Body of pancreas (tissue), 4 donors: Measurements from ENCODE around the gene SLFN12L.

ENCODE experiments used
- POLR2A ChIP-seq, 3 donors: fragments of 450-650 bp; IDR thresholded peaks; one replicate each; pipeline ENCODE4 v1.6.1; 2016; ENCODE audit warnings: antibody characterized with exemption in 3 of 3, mild to moderate bottlenecking in 2 of 3
- TF ChIP-seq, protein P1 (sequence below), 7 experiments: fragments of 450-650 bp in 4 of 7; fragments of 200-600 bp in 3 of 7; sonication (generic) in 3 of 7; IDR thresholded peaks; one replicate each; pipeline ENCODE4 v1.5.1; 2016 to 2019; ENCODE audit warnings: antibody characterized with exemption in 7 of 7

DNA sequence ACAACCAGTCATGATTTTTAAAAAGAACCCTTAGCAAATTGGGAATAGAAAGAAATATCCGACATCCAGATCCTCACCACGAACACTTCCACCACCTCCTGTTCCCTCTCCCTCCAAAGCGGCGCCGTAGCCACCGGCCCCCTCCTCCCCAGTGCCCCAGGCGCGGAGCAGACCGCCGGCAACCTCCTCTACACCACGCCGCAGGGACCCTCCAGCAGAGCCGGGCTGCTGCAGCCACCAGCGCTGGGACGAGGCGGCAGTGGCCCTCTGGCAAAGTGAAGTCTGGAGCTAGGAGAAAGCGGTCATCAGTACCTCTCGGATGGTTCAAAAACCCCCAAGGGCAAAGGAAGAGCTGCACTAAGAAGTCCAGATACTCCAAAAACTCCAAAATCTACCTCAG lies 47.5 kb downstream of the SLFN12L start:
- TF ChIP-seq, protein P1, sequence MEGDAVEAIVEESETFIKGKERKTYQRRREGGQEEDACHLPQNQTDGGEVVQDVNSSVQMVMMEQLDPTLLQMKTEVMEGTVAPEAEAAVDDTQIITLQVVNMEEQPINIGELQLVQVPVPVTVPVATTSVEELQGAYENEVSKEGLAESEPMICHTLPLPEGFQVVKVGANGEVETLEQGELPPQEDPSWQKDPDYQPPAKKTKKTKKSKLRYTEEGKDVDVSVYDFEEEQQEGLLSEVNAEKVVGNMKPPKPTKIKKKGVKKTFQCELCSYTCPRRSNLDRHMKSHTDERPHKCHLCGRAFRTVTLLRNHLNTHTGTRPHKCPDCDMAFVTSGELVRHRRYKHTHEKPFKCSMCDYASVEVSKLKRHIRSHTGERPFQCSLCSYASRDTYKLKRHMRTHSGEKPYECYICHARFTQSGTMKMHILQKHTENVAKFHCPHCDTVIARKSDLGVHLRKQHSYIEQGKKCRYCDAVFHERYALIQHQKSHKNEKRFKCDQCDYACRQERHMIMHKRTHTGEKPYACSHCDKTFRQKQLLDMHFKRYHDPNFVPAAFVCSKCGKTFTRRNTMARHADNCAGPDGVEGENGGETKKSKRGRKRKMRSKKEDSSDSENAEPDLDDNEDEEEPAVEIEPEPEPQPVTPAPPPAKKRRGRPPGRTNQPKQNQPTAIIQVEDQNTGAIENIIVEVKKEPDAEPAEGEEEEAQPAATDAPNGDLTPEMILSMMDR (IDR thresholded peaks at IDR 0.05) = no peak
- no peak for TF ChIP-seq POLR2A (IDR thresholded peaks at IDR 0.05)
